ENCODE data around the gene CPA3. TPM values are rescaled to one million over a fixed set of nuclear protein-coding genes. Genes with fewer than 3 reads are reported as not detected.

CPA3 gene
- polyA plus RNA-seq, 3 donors, result 4.0 to 4.4 (median 4.0) TPM

DNA sequence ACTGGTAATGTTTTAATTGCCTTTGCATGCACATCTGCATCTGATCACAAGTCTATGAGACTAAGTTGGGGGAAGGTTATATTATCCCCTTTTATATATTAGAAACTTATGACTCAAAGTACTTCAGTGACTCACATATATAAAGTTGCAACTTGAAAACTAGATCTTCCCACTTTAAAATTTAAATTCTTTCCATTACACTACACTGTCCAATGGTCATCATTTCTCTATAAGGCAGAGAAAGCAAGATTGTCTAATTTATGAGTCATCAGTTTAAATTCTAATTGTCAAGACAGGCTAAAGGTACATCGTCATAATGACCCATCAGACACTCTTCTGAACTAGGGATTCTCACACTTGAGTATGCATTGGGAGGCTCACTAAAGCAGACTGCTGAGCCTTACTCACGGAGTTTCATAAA is 37.9 kb downstream of the CPA3 start:
- H3K27ac ChIP-seq (ENCODE audit: low read depth, low read length), result no peak overlapping the region
- 89 to 95% (median 92%) methylated on average over 2 of the region's 2 CpGs for WGBS, 3 donors

DNA sequence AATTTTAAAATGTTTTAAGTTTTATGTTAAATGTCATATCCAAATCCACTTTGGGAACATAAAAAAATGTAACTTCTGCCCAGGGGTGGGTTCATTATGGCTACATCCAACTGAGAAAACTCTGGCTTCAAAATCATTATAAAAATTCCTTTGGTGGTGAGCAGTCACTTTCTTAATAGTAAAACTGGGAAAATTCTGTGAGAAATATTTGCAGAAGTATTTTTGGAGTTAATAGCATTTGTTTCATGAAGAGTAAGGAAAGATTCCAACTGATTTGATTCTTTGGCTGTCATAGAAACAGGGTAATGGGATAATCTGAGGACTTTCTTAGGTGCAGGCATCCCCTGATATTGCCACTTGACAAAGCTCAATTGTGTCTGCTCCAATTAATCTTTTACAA is 38.8 kb downstream of the CPA3 start:
- no peak overlapping the region for H3K27ac ChIP-seq (ENCODE audit: low read depth, low read length)

DNA sequence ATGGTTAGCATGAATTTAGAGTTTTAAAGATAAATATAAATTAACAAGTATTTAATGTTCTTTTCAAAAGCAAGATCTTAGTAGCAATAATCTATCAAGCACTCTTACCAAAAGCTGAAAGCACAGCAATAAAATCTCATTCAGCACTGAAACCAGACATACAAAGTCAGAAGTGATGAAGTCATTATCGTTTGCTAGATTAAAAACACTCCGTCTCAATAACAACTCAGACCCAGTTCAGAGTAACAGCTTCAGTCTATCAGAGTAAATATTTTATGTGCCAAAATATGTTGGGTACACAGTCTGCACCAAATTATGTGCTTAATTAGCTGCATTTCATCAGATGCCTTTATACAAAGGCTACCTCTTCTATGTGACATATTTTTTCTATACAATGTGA is 41.6 kb downstream of the CPA3 start:
- no peak overlapping the region for H3K27ac ChIP-seq (ENCODE audit: low read depth, low read length)

DNA sequence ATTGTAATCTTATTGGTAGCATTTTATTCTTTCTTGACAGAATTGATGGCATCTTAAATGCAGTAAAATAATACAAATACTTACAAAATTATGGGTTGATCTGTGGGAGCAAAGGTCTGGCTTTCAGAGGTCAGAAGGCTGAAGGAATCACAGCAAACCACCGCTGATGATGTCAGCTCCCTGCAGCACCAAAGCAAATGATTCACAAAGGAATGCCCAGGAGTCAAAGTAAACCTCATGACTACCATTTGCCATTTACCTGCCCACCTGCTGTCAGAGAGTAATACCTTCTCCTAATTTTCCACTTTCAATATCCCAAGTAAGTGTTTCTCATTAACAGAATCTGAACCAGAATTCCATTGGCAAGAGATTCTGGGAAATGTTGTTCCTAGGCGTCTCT is 46.1 kb downstream of the CPA3 start:
- 75 to 87% (median 83%) methylated on average over 2 of the region's 2 CpGs for WGBS, 3 donors

More for the DNA sequence above, 41.6 kb downstream of the CPA3 start:
- WGBS, 3 donors, result 69 to 81% (median 77%) methylated on average over 2 of the region's 2 CpGs

DNA sequence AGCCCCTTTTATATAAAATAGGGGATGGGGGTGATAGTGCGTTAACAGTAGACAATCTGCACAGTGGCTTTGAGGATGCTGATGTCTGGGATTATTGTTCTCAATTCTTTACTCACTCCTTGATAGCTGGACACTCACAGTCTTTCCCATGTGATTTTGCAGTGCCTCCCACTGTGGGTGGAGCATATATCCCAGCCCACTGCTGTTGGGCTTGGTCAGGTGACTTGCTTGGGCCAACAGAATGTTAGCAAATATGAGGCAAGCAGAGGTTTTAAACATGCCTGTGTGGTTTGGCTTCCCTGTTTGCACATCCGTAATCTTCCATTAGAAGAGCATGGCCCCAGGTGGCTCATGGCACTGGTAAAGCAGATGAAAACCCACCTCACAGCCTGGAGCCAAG is 46.5 kb downstream of the CPA3 start:
- 92 to 98% (median 94%) methylated on average over 2 of the region's 2 CpGs for WGBS, 3 donors
- H3K27ac ChIP-seq (ENCODE audit: low read depth, low read length), result no peak overlapping the region

More for the DNA sequence above, 46.1 kb downstream of the CPA3 start:
- H3K27ac ChIP-seq (ENCODE audit: low read depth, low read length), result no peak overlapping the region

DNA sequence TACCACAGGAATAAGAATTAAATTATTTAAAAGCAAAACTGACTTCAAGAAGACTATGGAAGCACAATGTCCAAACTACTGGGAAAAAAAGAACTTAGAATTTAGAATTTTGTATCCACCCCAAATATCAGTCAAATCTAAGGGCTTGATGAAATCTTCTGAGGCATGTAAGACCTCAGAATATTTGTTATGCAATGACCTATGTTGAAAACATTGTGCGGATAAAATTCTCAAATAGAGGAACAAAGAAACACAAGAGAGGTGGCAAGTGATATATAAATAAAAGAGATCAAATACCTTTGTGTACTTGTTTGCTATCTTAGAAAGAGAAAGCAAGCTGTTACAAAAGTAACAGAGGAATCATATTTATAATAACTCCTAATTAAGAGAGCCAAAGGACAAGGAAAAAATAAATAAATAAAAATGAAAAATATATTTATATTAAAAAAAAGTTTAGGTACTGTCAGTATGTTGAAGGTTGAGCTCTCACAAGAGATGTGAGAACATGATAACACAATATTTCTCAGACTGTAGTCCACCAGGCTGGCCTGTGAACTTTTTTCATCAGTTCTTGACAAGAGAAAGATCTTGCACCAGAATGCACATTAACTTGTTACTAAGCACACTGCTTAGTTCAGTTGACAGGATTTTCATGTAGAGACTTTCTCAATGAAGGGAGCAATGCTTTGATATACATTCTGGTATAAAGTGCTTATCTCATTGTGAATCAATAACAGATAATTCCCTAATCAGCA is 50.0 kb downstream of the CPA3 start:
- 43 to 86% (median 46%) methylated on average over 1 of the region's 1 CpG for WGBS, 3 donors
- H3K27ac ChIP-seq (ENCODE audit: low read depth, low read length), result no peak overlapping the region

DNA sequence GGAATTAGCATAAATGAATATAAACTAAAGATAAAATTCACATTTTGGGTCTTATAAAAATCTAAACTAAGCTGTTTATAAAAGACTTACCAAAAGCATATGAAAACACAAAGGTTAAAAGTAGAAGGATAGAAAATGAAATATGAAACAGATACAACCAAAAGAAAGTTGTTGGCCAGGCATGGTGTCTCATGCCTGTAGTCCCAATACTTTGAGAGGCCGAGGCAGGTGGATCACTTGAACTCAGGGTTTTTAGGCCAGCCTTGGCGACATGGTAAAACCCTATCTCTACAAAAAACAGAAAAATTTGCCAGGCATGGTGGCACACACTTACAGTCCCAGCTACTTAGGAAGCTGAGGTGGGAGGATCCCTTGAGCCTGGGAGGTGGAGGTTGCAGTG is 51.0 kb downstream of the CPA3 start:
- 95 to 96% (median 96%) methylated on average over 2 of the region's 2 CpGs for WGBS, 3 donors
- no peak overlapping the region for H3K27ac ChIP-seq (ENCODE audit: low read depth, low read length)

DNA sequence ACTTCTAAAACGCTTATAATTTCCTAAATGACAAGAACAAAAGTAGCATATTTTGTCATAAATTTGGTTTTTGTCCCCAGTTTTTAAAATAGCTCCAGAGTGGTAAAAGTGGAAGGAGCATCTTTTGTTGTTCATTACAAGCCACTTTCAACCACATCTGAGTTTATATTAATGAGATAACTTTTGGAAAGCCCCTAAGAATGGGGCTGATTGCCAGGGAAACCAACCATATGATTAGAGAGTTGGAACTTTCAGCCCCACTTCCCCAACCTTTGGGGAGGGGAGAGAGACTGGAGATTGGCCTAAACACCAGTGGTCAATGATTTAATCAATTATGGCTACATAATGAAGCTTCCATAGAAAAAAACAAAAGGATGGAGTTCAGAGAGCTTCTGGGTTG is 57.4 kb downstream of the CPA3 start:
- H3K27ac ChIP-seq (ENCODE audit: low read depth, low read length), result no peak overlapping the region
- 82 to 88% (median 86%) methylated on average over 1 of the region's 1 CpG for WGBS, 3 donors

DNA sequence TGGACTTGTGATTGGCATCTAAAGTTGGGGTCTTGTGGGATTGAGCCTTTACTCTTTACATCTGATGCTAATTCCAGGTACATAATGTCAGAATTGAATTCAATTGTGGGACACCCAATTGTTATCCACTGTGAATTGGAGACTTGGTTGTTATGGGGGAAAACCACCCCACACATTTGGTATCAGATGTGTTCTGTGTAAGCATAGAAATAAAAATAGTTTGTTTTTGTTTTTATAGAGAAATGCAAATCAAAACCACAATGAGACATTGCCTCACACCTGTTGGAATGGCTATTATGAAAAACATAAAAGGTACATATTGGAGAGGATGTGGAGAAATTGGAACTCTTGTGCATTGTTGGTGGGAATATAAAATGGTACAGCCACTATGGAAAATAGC is 58.5 kb downstream of the CPA3 start:
- H3K27ac ChIP-seq (ENCODE audit: low read depth, low read length), result no peak overlapping the region

DNA sequence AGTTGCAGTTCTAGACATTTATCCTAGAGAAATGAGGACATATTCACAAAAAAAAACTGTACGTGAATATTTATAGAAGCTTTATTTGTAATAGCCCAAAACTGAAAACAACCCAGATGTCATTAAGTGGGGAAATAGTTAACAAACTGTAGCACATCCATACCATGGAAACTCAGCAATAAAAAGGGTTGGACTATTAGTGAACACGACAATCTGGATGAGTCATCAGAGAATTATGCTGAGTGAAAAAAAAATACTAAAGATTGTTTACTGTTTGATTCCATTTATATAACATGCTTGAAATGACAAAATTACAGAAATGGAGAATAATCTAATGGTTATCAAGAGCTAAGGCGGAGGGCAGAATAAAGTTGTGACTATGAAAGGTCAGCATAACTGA is 59.5 kb downstream of the CPA3 start:
- H3K27ac ChIP-seq (ENCODE audit: low read depth, low read length), result no peak overlapping the region
- WGBS, 3 donors, result 56 to 62% (median 58%) methylated on average over 3 of the region's 3 CpGs

DNA sequence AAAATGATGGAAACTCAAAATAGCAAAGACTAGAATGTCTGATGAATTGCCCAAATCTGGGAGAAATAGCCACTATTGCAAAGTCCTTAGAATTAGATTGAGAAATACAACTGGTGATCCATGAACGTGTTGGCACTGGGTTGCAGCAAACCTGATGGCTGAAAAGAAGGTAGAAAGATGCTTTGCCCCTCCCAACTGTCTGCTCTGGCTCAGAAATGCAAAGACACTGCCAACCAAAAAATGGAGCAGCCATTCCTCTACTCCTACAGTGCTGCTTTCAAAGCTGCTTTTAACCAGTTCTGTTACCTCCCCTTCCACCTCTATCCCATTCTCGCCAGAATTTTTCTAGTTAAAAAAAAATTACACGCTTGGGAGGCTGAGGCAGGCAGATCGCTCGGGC is 60.7 kb downstream of the CPA3 start:
- no peak overlapping the region for H3K27ac ChIP-seq (ENCODE audit: low read depth, low read length)
- WGBS, 3 donors, result 84 to 87% (median 86%) methylated on average over 5 of the region's 5 CpGs

DNA sequence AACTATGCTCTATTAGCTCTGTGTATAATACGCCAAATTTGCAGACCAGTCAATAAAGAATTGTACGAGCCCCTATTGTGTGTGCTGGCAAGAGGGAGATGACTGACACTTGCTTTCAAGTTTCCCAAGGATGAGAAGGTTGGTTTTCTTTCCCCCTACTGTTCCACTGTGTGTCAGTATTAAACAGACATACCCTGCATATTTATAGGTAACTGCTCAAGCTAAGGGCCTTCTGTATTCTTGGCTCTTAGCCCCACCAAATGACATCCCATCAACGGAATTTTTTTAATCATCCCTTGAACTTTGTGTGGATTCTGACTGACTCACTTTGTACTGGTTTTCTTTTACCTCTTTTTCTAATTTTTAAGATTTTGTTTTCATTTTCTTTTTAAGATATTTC is 65.7 kb downstream of the CPA3 start:
- H3K27ac ChIP-seq (ENCODE audit: low read depth, low read length), result no peak overlapping the region
- 78 to 83% (median 78%) methylated on average over 3 of the region's 3 CpGs for WGBS, 3 donors

DNA sequence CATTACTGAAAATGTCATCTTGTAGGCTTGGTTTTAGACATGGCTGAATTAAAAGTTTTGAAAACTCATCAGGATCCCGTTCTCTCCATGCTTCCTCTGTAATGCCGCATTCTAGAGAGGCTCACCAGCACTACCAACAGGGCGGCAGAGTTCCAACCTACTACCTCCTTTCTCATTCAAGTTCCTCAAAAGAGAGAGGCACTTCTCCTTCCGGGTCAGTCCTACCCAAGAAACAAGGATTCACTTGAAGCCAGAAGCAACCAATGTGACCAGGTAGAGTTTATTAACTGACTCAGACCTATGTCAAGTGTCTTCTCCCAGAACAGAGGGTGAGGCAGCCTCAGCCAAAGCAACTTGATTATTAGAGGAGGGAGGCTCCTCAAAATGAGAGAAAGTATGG is 66.5 kb downstream of the CPA3 start:
- 93 to 96% (median 95%) methylated on average over 4 of the region's 4 CpGs for WGBS, 3 donors

DNA sequence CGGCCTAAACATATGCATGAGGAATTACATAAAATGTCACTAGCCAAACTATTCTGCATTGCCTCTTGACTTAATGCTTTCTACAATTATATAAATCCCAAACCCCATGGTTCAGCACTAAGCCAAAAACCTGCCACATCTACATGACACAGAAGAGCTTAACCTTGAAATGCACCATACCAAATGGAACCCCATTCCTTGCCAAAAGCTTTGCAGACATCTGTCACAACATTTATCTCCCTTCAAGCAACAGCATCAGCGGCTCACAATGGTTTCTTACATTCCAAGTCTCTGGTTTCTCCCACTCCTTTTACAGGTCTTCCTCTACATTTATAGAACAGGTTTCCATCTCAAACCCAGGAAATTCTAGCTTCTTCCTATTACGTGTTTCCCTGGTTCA is 67.9 kb downstream of the CPA3 start:
- H3K27ac ChIP-seq (ENCODE audit: low read depth, low read length), result no peak overlapping the region
- 78 to 86% (median 83%) methylated on average over 3 of the region's 3 CpGs for WGBS, 3 donors

More for the DNA sequence above, 66.5 kb downstream of the CPA3 start:
- no peak overlapping the region for H3K27ac ChIP-seq (ENCODE audit: low read depth, low read length)

DNA sequence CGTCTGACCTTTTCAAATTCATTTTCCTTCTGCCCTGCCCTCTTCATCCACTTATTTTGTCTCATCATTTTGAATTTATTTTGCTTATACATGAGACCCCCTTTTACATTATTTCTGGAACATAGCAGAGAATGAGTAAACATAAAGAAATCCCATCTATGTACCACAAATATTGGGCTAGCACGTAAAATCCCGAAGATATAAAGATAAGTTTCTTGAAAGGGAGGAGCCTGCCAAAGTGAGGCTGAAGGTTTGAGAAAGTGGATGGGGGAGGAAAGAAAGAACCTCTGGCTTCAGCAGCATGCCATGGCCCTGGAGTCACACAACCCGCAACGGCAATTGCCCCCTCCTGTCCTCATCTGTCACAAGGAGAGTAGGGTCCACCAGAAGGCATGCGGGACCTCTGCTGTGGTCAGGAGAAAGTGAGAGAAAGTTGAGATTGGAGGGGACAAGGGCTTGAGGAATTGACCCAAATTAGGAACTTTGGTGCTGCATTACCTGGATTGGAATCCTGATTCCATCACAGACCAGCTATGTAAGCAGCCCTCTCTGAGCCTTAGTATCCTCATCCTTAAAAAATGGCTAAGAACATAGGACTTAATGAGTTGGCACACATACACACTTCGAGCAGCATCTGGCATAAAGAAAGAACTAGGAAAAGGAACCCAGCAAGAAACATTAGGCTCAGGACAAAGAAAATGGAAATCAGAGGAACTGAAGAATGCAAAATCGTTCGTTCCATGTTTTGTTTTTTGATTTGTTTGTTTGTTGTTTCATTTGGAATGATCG is 72.6 kb downstream of the CPA3 start:
- 84 to 88% (median 86%) methylated on average over 10 of the region's 10 CpGs for WGBS, 3 donors
- no peak overlapping the region for H3K27ac ChIP-seq (ENCODE audit: low read depth, low read length)

DNA sequence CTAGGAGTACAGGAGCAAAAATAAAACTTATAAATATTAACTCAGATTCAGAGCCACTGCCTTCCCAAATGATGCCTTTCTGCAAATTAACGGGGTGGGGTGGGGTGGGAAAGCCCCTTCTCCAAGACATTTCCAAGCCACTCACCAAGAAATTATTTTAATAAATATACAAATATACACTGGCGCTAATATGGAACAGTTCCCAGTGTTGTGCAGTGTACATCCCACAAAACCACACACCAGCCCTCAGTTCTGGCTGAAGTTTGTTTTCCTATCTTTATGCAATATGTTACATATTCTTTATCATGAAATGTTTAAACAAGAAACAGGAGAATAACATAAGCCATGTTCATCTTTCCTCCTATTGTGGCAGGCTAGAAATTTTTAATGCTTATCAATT is 73.2 kb downstream of the CPA3 start:
- WGBS, 3 donors, result 72 to 83% (median 81%) methylated on average over 2 of the region's 2 CpGs
- H3K27ac ChIP-seq (ENCODE audit: low read depth, low read length), result no peak overlapping the region

DNA sequence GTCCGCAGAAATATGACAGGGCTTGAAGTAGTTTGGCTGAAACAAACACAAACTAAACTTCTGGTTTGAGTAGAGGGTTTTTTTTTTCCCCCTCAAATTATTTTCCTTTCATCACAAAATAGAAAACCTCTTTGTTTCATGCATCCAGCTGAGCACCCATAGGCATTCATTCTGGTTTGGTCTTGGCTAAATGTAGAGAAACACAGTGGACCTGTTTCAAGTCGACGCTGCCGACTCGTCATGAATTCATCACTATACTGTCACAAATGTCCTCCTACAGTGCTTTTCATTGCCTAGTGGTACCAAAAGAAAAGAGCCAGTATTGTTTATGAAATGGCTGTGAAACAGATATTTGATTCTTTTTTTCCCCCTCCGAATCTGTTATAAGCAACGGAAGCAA is 73.8 kb downstream of the CPA3 start:
- 86 to 89% (median 87%) methylated on average over 7 of the region's 7 CpGs for WGBS, 3 donors

DNA sequence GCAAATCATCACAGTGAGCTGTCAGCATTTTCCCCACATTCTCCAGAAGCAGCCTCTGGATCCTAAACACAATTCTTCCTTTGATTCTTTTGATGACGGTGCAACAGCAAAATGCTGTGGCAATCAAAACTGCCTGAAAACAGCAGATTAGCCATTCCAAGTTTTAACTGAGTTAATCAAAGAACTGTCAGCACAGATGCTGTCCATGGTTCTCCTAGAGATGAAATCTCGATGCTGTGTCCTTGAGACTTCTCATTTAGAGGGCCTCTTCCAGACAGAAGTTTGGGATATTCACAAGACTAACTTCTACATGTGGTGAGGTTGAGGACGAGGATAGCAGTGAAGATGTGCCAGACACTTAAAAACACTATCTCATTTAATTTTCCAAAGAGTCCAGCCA is 75.9 kb downstream of the CPA3 start:
- 77 to 80% (median 79%) methylated on average over 3 of the region's 3 CpGs for WGBS, 3 donors
- H3K27ac ChIP-seq (ENCODE audit: low read depth, low read length), result no peak overlapping the region

More for the DNA sequence above, 73.8 kb downstream of the CPA3 start:
- H3K27ac ChIP-seq (ENCODE audit: low read depth, low read length), result no peak overlapping the region

DNA sequence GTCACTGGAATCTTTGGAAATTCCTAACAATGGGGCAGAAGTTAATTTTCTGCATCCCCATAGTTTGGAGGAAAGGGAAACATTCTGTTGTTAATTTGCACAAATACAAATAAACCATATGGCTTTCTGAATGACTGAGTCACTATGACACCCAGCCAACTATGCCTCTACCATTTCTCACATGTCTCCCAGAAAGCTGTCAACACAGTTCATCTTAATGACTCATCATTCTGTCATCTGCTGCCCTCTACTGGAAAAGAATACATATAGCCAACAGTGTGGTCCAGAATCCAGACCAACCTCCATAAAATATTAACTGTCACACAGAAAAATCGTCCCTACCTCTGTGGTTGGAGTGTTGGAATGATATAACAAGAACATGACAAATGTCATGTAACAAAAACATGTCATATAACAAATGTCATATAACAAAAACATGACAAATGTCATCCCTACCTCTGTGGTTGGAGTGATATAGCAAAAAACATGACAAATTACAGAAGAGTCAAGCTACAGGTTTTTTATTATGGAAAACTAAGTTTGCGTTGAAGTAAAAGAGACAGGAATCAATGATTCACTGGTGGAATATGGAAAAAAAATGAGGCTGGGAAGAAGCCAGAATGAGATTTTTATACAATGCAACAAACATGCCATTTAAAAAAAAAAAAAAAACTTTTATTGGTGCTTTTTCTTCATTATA is 78.6 kb downstream of the CPA3 start:
- H3K27ac ChIP-seq (ENCODE audit: low read depth, low read length), result no peak overlapping the region
- 27 to 36% (median 35%) methylated on average over 2 of the region's 2 CpGs for WGBS, 3 donors
